SK-N-SH treated with all-trans-retinoic acid at 6 μM for 48 hours (cell line): Measurements from ENCODE around the gene DIP2A.

Experiments
- ATAC-seq: fragments of 200-7000 bp; cut with Tn5 transposase; 3 replicates; pipeline ENCODE4 v1.9.1; 2020; ENCODE audit warnings: mild to moderate bottlenecking, moderate library complexity
- ARNTL ChIP-seq: fragments of 450-650 bp; formaldehyde crosslinking; IDR thresholded peaks from 2 replicates; pipeline ENCODE4 v1.5.0; 2020; ENCODE audit warnings: low read depth, mild to moderate bottlenecking, moderate library complexity, borderline replicate concordance
- BACH2 ChIP-seq: fragments of 250-450 bp; sonication (Bioruptor Pico); IDR thresholded peaks from 2 replicates; pipeline ENCODE4 v1.9.0; 2021; ENCODE audit warnings: mild to moderate bottlenecking, borderline replicate concordance
- CSDC2 ChIP-seq: fragments of 250-450 bp; sonication (Bioruptor Pico); IDR thresholded peaks from 2 replicates; pipeline ENCODE4 v1.5.0; 2020; ENCODE audit warnings: mild to moderate bottlenecking, moderate library complexity
- CSRNP3 ChIP-seq: fragments of 250-450 bp; sonication (Bioruptor Pico); IDR thresholded peaks from 2 replicates; pipeline ENCODE4 v1.5.1; 2021; ENCODE audit warnings: mild to moderate bottlenecking, moderate library complexity
- ESRRG ChIP-seq: fragments of 250-450 bp; sonication (Bioruptor Pico); IDR thresholded peaks from 2 replicates; pipeline ENCODE4 v1.6.1; 2021; ENCODE audit warnings: mild to moderate bottlenecking
- GLIS3 ChIP-seq: fragments of 250-450 bp; sonication (Bioruptor Pico); IDR thresholded peaks from 2 replicates; pipeline ENCODE4 v1.5.0; 2020; ENCODE audit warnings: mild to moderate bottlenecking, moderate library complexity
- ISL1 ChIP-seq: fragments of 250-450 bp; sonication (Bioruptor Pico); IDR thresholded peaks from 2 replicates; pipeline ENCODE4 v2.1.2; 2022; ENCODE audit warnings: mild to moderate bottlenecking, moderate library complexity
- OSR1 ChIP-seq: fragments of 250-450 bp; sonication (Bioruptor Pico); IDR thresholded peaks from 2 replicates; pipeline ENCODE4 v1.8.0; 2022; ENCODE audit warnings: moderate library complexity, mild to moderate bottlenecking, inconsistent platforms
- PATZ1 ChIP-seq: fragments of 250-450 bp; sonication (Bioruptor Pico); IDR thresholded peaks from 2 replicates; pipeline ENCODE4 v1.8.0; 2020; ENCODE audit warnings: mild to moderate bottlenecking, moderate library complexity, borderline replicate concordance
- POU6F1 ChIP-seq: fragments of 250-450 bp; sonication (Bioruptor Pico); IDR thresholded peaks from 2 replicates; pipeline ENCODE4 v1.8.0; 2021; ENCODE audit warnings: low read depth, mild to moderate bottlenecking, moderate library complexity, borderline replicate concordance
- PPARA ChIP-seq: fragments of 250-450 bp; sonication (Bioruptor Pico); IDR thresholded peaks from 2 replicates; pipeline ENCODE4 v1.5.0; 2020; ENCODE audit warnings: mild to moderate bottlenecking, borderline replicate concordance
- RARB ChIP-seq: fragments of 250-450 bp; sonication (Bioruptor Pico); IDR thresholded peaks from 2 replicates; pipeline ENCODE4 v1.8.0; 2021; ENCODE audit warnings: mild to moderate bottlenecking, moderate library complexity
- TCF4 ChIP-seq: fragments of 250-450 bp; sonication (Bioruptor Pico); IDR thresholded peaks from 2 replicates; pipeline ENCODE4 v1.8.0; 2021; ENCODE audit warnings: mild to moderate bottlenecking, moderate library complexity, borderline replicate concordance
- TOX ChIP-seq: fragments of 250-450 bp; sonication (Bioruptor Pico); IDR thresholded peaks from 2 replicates; pipeline ENCODE4 v1.8.0; 2021; ENCODE audit warnings: mild to moderate bottlenecking, moderate library complexity, borderline replicate concordance
- TSHZ2 ChIP-seq: fragments of 250-450 bp; sonication (Bioruptor Pico); IDR thresholded peaks from 2 replicates; pipeline ENCODE4 v1.5.0; 2020; ENCODE audit warnings: mild to moderate bottlenecking, moderate library complexity
- ZC3H10 ChIP-seq: fragments of 250-450 bp; sonication (Bioruptor Pico); IDR thresholded peaks from 2 replicates; pipeline ENCODE4 v1.5.1; 2021; ENCODE audit warnings: mild to moderate bottlenecking, moderate library complexity
- ZFP3 ChIP-seq: fragments of 250-450 bp; sonication (Bioruptor Pico); IDR thresholded peaks from 2 replicates; pipeline ENCODE4 v1.5.0; 2020; ENCODE audit warnings: mild to moderate bottlenecking, moderate library complexity
- ZFP30 ChIP-seq: fragments of 450-650 bp; formaldehyde crosslinking; IDR thresholded peaks from 2 replicates; pipeline ENCODE4 v1.5.0; 2022; ENCODE audit warnings: mild to moderate bottlenecking, moderate library complexity
- ZNF565 ChIP-seq: fragments of 450-650 bp; formaldehyde crosslinking; conservative IDR thresholded peaks from 2 replicates; pipeline ENCODE4 v1.5.0; 2020; ENCODE audit warnings: low read depth, mild to moderate bottlenecking, moderate library complexity
- ZNF70 ChIP-seq: fragments of 450-650 bp; formaldehyde crosslinking; IDR thresholded peaks from 2 replicates; pipeline ENCODE4 v1.5.0; 2020; ENCODE audit warnings: mild to moderate bottlenecking, moderate library complexity
- ZNF8 ChIP-seq: fragments of 450-650 bp; formaldehyde crosslinking; IDR thresholded peaks from 2 replicates; pipeline ENCODE4 v1.5.0; 2020; ENCODE audit warnings: mild to moderate bottlenecking, moderate library complexity

DIP2A gene

GRCh38 chr21:46411236-46411635 lies 47.5 kb upstream of the DIP2A start (continued):
- TF ChIP-seq TSHZ2 (CRISPR knock-in tag) (no peak), ISL1 (CRISPR knock-in tag) (no peak), BACH2 (CRISPR knock-in tag) (no peak), ZFP3 (no peak), ZNF565 (CRISPR knock-in tag) (no peak), ESRRG (CRISPR knock-in tag) (no peak), ZFP30 (CRISPR knock-in tag) (no peak)

GRCh38 chr21:46411691-46412090 lies 47.0 kb upstream of the DIP2A start:
- TF ChIP-seq CSDC2 (CRISPR knock-in tag) (no peak), OSR1 (CRISPR knock-in tag) (no peak), RARB (CRISPR knock-in tag) (no peak), BACH2 (CRISPR knock-in tag) (no peak), GLIS3 (no peak), PPARA (CRISPR knock-in tag) (no peak), TCF4 (CRISPR knock-in tag) (no peak), CSRNP3 (CRISPR knock-in tag) (no peak), ZFP30 (CRISPR knock-in tag) (no peak), TOX (CRISPR knock-in tag) (no peak), ESRRG (CRISPR knock-in tag) (no peak), ISL1 (CRISPR knock-in tag) (no peak), ZC3H10 (CRISPR knock-in tag) (no peak), PATZ1 (no peak), ZNF565 (CRISPR knock-in tag) (no peak), POU6F1 (no peak), TSHZ2 (CRISPR knock-in tag) (no peak)
- no peak for ATAC-seq

GRCh38 chr21:46412521-46413364 lies 45.9 kb upstream of the DIP2A start:
- no peak for ATAC-seq
- TF ChIP-seq BACH2 (CRISPR knock-in tag) (no peak), GLIS3 (no peak), ZNF8 (no peak), ESRRG (CRISPR knock-in tag) (no peak), ZFP30 (CRISPR knock-in tag) (no peak), PATZ1 (no peak), ISL1 (CRISPR knock-in tag) (no peak), POU6F1 (no peak), PPARA (CRISPR knock-in tag) (no peak), TCF4 (CRISPR knock-in tag) (no peak), ARNTL (CRISPR knock-in tag) (no peak), ZNF70 (CRISPR knock-in tag) (no peak), RARB (CRISPR knock-in tag) (no peak)
